Activated CD4-positive, alpha-beta memory T cell treated with anti-CD3 and anti-CD28 coated beads, Interleukin-2, amount 10 ng/mL, durations not matched to agents 7 days and 5 days (primary cell): Measurements from ENCODE around the gene MYOCOS. TPM values are rescaled to one million over a fixed set of nuclear protein-coding genes. Genes with fewer than 3 reads are reported as not detected.
"Not testable (repeated sequence)": the region's sequence is repeated elsewhere in the genome, so short reads cannot be mapped to it uniquely, and the experiment has no call there.

Experiments
- CTCF ChIA-PET: fragments of 350-600 bp; sonication (Branson Sonifier 250); formaldehyde crosslinking; loops from one replicate; lab custom pipeline; 2021; ENCODE audit warnings: antibody characterized with exemption, inconsistent platforms; lab: Charles Lee
- POLR2A ChIA-PET: fragments of 350-600 bp; sonication (Branson Sonifier 250); formaldehyde crosslinking; loops from one replicate; lab custom pipeline; 2021; ENCODE audit warnings: antibody characterized with exemption; lab: Charles Lee
- DNase-seq: peaks from one replicate; pipeline ENCODE4 v3.0.0-alpha.2; 2020
- H3K27ac Mint-ChIP-seq: one replicate; pipeline ENCODE4 v1.8.0; 2021; ENCODE audit warnings: mild to moderate bottlenecking, mixed read lengths
- H3K27me3 Mint-ChIP-seq: one replicate; pipeline ENCODE4 v1.8.0; 2021; ENCODE audit warnings: mixed read lengths
- H3K36me3 Mint-ChIP-seq: one replicate; pipeline ENCODE4 v1.8.0; 2021; ENCODE audit warnings: low read depth, mixed read lengths
- H3K4me1 Mint-ChIP-seq: one replicate; pipeline ENCODE4 v1.8.0; 2021; ENCODE audit warnings: mixed read lengths
- H3K4me3 Mint-ChIP-seq: one replicate; pipeline ENCODE4 v1.8.0; 2021; ENCODE audit warnings: mild to moderate bottlenecking, mixed read lengths
- H3K9me3 Mint-ChIP-seq: one replicate; pipeline ENCODE4 v1.8.0; 2021; ENCODE audit warnings: mixed read lengths
- total RNA-seq, 2 experiments: library from RNA; stranded (reverse); gene quantifications; one replicate each; pipeline ENCODE4 v1.2.3, GENCODE V29; 2021

Gene MYOCOS
- total RNA-seq, 2 experiments from 2014 or later = 0.18 TPM; not detected in 1

DNA sequence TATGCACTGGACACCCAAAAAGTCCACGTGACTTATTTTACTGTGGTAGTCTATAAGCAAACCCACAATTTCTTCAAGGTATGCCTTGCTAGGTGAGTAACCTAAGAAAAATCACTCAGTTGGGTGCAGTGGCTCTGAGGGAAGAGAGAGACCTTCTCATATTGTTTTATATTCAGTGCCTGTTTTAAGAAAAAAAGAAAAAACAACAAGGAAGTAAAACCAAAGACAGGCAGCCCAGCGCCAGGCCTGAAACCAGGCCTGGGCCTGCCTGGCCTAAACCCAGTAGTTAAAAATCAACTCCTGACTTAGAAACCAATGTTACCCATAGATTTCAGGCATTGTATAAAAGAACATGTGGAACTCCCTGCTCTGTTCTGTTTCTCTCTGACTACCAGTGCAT, 21.7 kb upstream of the MYOCOS start:
- H3K4me3 Mint-ChIP-seq, H3K27me3 Mint-ChIP-seq, H3K27ac Mint-ChIP-seq, DNase-seq, H3K9me3 Mint-ChIP-seq, POLR2A ChIA-PET, CTCF ChIA-PET, H3K4me1 Mint-ChIP-seq: not testable (repeated sequence)
- peaks cover 14% of the 10 kb centered on the region for H3K36me3 Mint-ChIP-seq

GRCh38 chr1:171600862-171601261, 21.2 kb upstream of the MYOCOS start:
- CTCF ChIA-PET = no interaction called here
- Mint-ChIP-seq H3K4me1 (no peaks in the 10 kb centered on the region), H3K27ac (no peak overlapping the region), H3K36me3 (peaks cover 12% of the 10 kb centered on the region), H3K9me3 (no peaks in the 10 kb centered on the region), H3K27me3 (no peaks in the 10 kb centered on the region), H3K4me3 (no peak overlapping the region)
- no peak for DNase-seq
- POLR2A ChIA-PET = no interaction called here

- POLR2A ChIA-PET, H3K4me1 Mint-ChIP-seq, DNase-seq, H3K36me3 Mint-ChIP-seq, H3K9me3 Mint-ChIP-seq, H3K4me3 Mint-ChIP-seq, H3K27me3 Mint-ChIP-seq, CTCF ChIA-PET, H3K27ac Mint-ChIP-seq: not testable (repeated sequence)
Measured at GRCh38 chr1:171603042-171603441, 19.0 kb upstream of the MYOCOS start.

DNA sequence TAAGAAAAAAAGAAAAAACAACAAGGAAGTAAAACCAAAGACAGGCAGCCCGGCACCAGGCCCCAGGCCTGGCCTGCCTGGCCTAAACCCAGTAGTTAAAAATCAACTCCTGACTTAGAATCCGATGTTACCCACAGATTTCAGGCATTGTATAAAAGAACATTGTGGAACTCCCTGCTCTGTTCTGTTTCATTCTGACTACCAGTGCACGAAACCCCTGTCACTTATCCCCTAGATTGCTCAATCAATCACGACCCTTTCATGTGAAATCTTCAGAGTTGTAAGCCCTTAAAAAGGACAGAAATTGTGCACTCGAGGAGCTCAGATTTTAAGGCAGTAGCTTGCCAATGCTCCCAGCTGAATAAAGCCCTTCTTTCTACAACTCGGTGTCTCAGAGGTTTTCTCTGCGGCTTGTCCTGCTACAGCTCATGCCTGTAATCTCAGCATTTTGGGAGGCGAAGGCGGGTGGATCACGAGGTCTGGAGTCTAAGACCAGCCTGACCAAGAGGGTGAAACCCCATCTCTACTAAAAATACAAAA, 15.6 kb upstream of the MYOCOS start:
- H3K27me3 Mint-ChIP-seq = no peaks in the 10 kb centered on the region
- no peaks in the 10 kb centered on the region for H3K9me3 Mint-ChIP-seq
- ChIA-PET POLR2A (no interaction called here), CTCF (interaction anchor here (1.3 kb wide), 1 partner anchor 14 kb away, joined by 3 read pairs; no protein-coding TSS in a partner anchor)
- no peak for DNase-seq
- no peak overlapping the region for H3K4me3 Mint-ChIP-seq
- H3K4me1 Mint-ChIP-seq = no peaks in the 10 kb centered on the region
- H3K36me3 Mint-ChIP-seq = no peaks in the 10 kb centered on the region
- no peak overlapping the region for H3K27ac Mint-ChIP-seq

- ChIA-PET POLR2A (no interaction called here), CTCF (no interaction called here)
- no peaks in the 10 kb centered on the region for H3K4me1 Mint-ChIP-seq
- H3K9me3 Mint-ChIP-seq = no peaks in the 10 kb centered on the region
- DNase-seq = no peak
- H3K27ac Mint-ChIP-seq = no peak overlapping the region
- no peak overlapping the region for H3K4me3 Mint-ChIP-seq
- no peaks in the 10 kb centered on the region for H3K36me3 Mint-ChIP-seq
- H3K27me3 Mint-ChIP-seq = no peaks in the 10 kb centered on the region
Measured at GRCh38 chr1:171610385-171610784, 11.7 kb upstream of the MYOCOS start.

GRCh38 chr1:171611306-171611705, 10.7 kb upstream of the MYOCOS start:
- no peak overlapping the region for H3K27ac Mint-ChIP-seq
- no peak overlapping the region for H3K4me3 Mint-ChIP-seq
- ChIA-PET CTCF (no interaction called here), POLR2A (no interaction called here)
- DNase-seq = no peak
- H3K9me3 Mint-ChIP-seq = no peaks in the 10 kb centered on the region
- no peaks in the 10 kb centered on the region for H3K27me3 Mint-ChIP-seq
- no peaks in the 10 kb centered on the region for H3K4me1 Mint-ChIP-seq
- no peaks in the 10 kb centered on the region for H3K36me3 Mint-ChIP-seq

GRCh38 chr1:171613282-171613681, 8.8 kb upstream of the MYOCOS start:
- POLR2A ChIA-PET = no interaction called here
- Mint-ChIP-seq H3K36me3 (no peaks in the 10 kb centered on the region), H3K9me3 (no peaks in the 10 kb centered on the region), H3K4me1 (no peaks in the 10 kb centered on the region), H3K27ac (no peak overlapping the region), H3K4me3 (no peak overlapping the region), H3K27me3 (peaks cover 1% of the 10 kb centered on the region)
- CTCF ChIA-PET = no interaction called here
- DNase-seq = no peak

- H3K9me3 Mint-ChIP-seq, H3K27me3 Mint-ChIP-seq, H3K4me3 Mint-ChIP-seq, DNase-seq, H3K4me1 Mint-ChIP-seq, CTCF ChIA-PET, H3K36me3 Mint-ChIP-seq, POLR2A ChIA-PET, H3K27ac Mint-ChIP-seq: not testable (repeated sequence)
Measured at GRCh38 chr1:171615122-171615906, 6.7 kb upstream of the MYOCOS start.

GRCh38 chr1:171616586-171616985, 5.5 kb upstream of the MYOCOS start:
- ChIA-PET CTCF (no interaction called here), POLR2A (no interaction called here)
- Mint-ChIP-seq H3K9me3 (no peaks in the 10 kb centered on the region), H3K4me3 (no peak overlapping the region), H3K27ac (no peak overlapping the region), H3K4me1 (no peaks in the 10 kb centered on the region), H3K27me3 (peaks cover 10% of the 10 kb centered on the region), H3K36me3 (no peaks in the 10 kb centered on the region)
- no peak for DNase-seq

- no peak overlapping the region for H3K27ac Mint-ChIP-seq
Measured at GRCh38 chr1:171623651-171624331, 1.7 kb downstream of the MYOCOS start.

DNA sequence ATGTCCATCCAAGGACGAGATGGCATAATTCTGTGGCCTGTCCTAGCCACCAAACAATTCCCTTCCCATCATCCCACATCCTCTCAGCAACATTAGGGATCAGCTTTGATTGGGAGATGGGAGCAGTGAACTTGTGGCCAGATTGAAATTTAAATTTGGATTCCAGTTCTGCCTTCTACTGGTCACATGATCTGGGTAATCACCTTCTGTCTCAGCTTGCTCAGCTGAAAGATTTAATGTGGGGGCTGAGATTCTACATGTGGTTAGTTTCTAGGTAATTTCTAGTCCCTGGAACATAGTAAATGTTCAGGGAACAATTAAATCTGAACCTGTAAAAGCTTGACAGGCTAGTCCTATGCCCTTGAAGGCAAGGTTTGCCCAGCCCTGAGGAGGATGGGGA, 3.2 kb downstream of the MYOCOS start:
- CTCF ChIA-PET = interaction anchor here (0.9 to 1.1 kb wide), 2 partner anchors 20 to 140 kb away, joined by 3 read pairs; partner anchors contain the start of gene PRRC2C
- Mint-ChIP-seq H3K4me3 (no peak overlapping the region), H3K27me3 (peaks cover 7% of the 10 kb centered on the region), H3K9me3 (no peaks in the 10 kb centered on the region), H3K36me3 (no peaks in the 10 kb centered on the region), H3K4me1 (no peaks in the 10 kb centered on the region), H3K27ac (no peak overlapping the region)
- POLR2A ChIA-PET = no interaction called here
- no peak for DNase-seq

More at GRCh38 chr1:171623651-171624331, 1.7 kb downstream of the MYOCOS start:
- Mint-ChIP-seq H3K36me3 (no peaks in the 10 kb centered on the region), H3K9me3 (no peaks in the 10 kb centered on the region), H3K4me3 (no peak overlapping the region), H3K4me1 (no peaks in the 10 kb centered on the region), H3K27me3 (peaks cover 7% of the 10 kb centered on the region)
- ChIA-PET POLR2A (no interaction called here), CTCF (interaction anchor here (1.2 kb wide), 1 partner anchor 21 kb away, joined by 3 read pairs; no protein-coding TSS in a partner anchor)
- DNase-seq = no peak

GRCh38 chr1:171627020-171627419, 5.0 kb downstream of the MYOCOS start:
- CTCF ChIA-PET = no interaction called here
- peaks cover 12% of the 10 kb centered on the region for H3K27me3 Mint-ChIP-seq

GRCh38 chr1:171628225-171628624, 6.2 kb downstream of the MYOCOS start:
- H3K4me1 Mint-ChIP-seq = no peaks in the 10 kb centered on the region
- no peak overlapping the region for H3K4me3 Mint-ChIP-seq
- ChIA-PET POLR2A (no interaction called here), CTCF (interaction anchor here (2.5 kb wide), 1 partner anchor 17 kb away, joined by 8 read pairs; no protein-coding TSS in a partner anchor)
- no peaks in the 10 kb centered on the region for H3K36me3 Mint-ChIP-seq
- DNase-seq = no peak
- peaks cover 14% of the 10 kb centered on the region for H3K27me3 Mint-ChIP-seq
- H3K27ac Mint-ChIP-seq = no peak overlapping the region
- H3K9me3 Mint-ChIP-seq = no peaks in the 10 kb centered on the region

More at GRCh38 chr1:171627020-171627419, 5.0 kb downstream of the MYOCOS start:
- no peaks in the 10 kb centered on the region for H3K4me1 Mint-ChIP-seq
- POLR2A ChIA-PET = interaction anchor here (0.7 kb wide), 1 partner anchor 47 kb away, joined by 3 read pairs; no protein-coding TSS in a partner anchor
- H3K9me3 Mint-ChIP-seq = no peaks in the 10 kb centered on the region
- no peak overlapping the region for H3K27ac Mint-ChIP-seq
- no peak for DNase-seq
- H3K4me3 Mint-ChIP-seq = no peak overlapping the region
- H3K36me3 Mint-ChIP-seq = no peaks in the 10 kb centered on the region
